HepG2 (cell line): ENCODE measurements around the gene FCAMR. TPM values are rescaled to one million over a fixed set of nuclear protein-coding genes. Genes with fewer than 3 reads are reported as not detected.

Experiments
- CENPT ChIP-seq: sonication (generic); formaldehyde crosslinking; IDR thresholded peaks from 2 replicates; pipeline ENCODE4 v1.8.0; 2022; ENCODE audit warnings: low read depth, mild to moderate bottlenecking, moderate library complexity, missing genetic modification reagents
- CSRNP1 ChIP-seq: sonication (generic); formaldehyde crosslinking; IDR thresholded peaks from 2 replicates; pipeline ENCODE4 v1.8.1; 2023; ENCODE audit warnings: mild to moderate bottlenecking, missing genetic modification reagents
- E2F1 ChIP-seq: sonication (generic); formaldehyde crosslinking; IDR thresholded peaks from 2 replicates; pipeline ENCODE4 v1.5.0; 2020; ENCODE audit warnings: missing genetic modification reagents
- FOXA3 ChIP-seq: IDR thresholded peaks from 2 replicates; pipeline ENCODE4 v1.6.1; 2016; ENCODE audit warnings: missing genetic modification reagents, missing compliant biosample characterization
- IRX3 ChIP-seq: sonication (generic); formaldehyde crosslinking; IDR thresholded peaks from 2 replicates; pipeline ENCODE4 v1.8.1; 2023; ENCODE audit warnings: mild to moderate bottlenecking, low read depth, missing genetic modification reagents, borderline replicate concordance
- MAZ ChIP-seq, 2 experiments: sonication (generic) in 1 of 2; formaldehyde crosslinking in 1 of 2; IDR thresholded peaks; 2 replicates each; pipeline versions ENCODE4 v1.5.0 to v1.6.1; 2012 to 2020; ENCODE audit warnings: low read depth in 2 of 2, mild to moderate bottlenecking in 2 of 2, borderline replicate concordance in 1 of 2, improper control_type of control experiment in 1 of 2, low read length in 1 of 2, missing genetic modification reagents in 1 of 2, moderate library complexity in 1 of 2
- RARG ChIP-seq: sonication (generic); formaldehyde crosslinking; IDR thresholded peaks from 2 replicates; pipeline ENCODE4 v1.4.0; 2020; ENCODE audit warnings: low read depth, mild to moderate bottlenecking, missing genetic modification reagents
- TARDBP ChIP-seq: sonication (generic); formaldehyde crosslinking; IDR thresholded peaks from 2 replicates; pipeline ENCODE4 v1.8.0; 2022; ENCODE audit warnings: mild to moderate bottlenecking, missing genetic modification reagents
- TFDP2 ChIP-seq: sonication (generic); formaldehyde crosslinking; IDR thresholded peaks from 2 replicates; pipeline ENCODE4 v1.4.0; 2020; ENCODE audit warnings: missing genetic modification reagents
- THAP9 ChIP-seq: sonication (generic); formaldehyde crosslinking; IDR thresholded peaks from 2 replicates; pipeline ENCODE4; 2020; ENCODE audit warnings: missing genetic modification reagents, mild to moderate bottlenecking, borderline replicate concordance
- TRIM24 ChIP-seq: sonication (generic); formaldehyde crosslinking; IDR thresholded peaks from 2 replicates; pipeline ENCODE4 v1.8.0; 2022; ENCODE audit warnings: mild to moderate bottlenecking, missing genetic modification reagents
- ZBTB1 ChIP-seq: sonication (generic); formaldehyde crosslinking; IDR thresholded peaks from 2 replicates; pipeline ENCODE4 v1.4.0; 2020; ENCODE audit warnings: missing genetic modification reagents, borderline replicate concordance
- ZMYM3 ChIP-seq: sonication (generic); formaldehyde crosslinking; IDR thresholded peaks from 2 replicates; pipeline ENCODE4 v1.5.1; 2020; ENCODE audit warnings: mild to moderate bottlenecking, missing genetic modification reagents
- ZNF20 ChIP-seq: sonication (generic); formaldehyde crosslinking; IDR thresholded peaks from 2 replicates; pipeline ENCODE4 v1.4.0; 2020; ENCODE audit warnings: mild to moderate bottlenecking, moderate library complexity, missing genetic modification reagents
- ZNF274 ChIP-seq: sonication (generic); formaldehyde crosslinking; IDR thresholded peaks from 2 replicates; pipeline ENCODE4 v1.5.1; 2020; ENCODE audit warnings: mild to moderate bottlenecking, missing genetic modification reagents
- ZNF282 ChIP-seq: fragments of 450-650 bp; IDR thresholded peaks from 2 replicates; pipeline ENCODE4 v1.6.1; 2018; ENCODE audit not compliant: partially characterized antibody
- ZNF34 ChIP-seq: sonication (generic); formaldehyde crosslinking; IDR thresholded peaks from 2 replicates; pipeline ENCODE4 v1.4.0; 2020; ENCODE audit warnings: mild to moderate bottlenecking, missing genetic modification reagents, borderline replicate concordance
- ZNF432 ChIP-seq: sonication (generic); formaldehyde crosslinking; IDR thresholded peaks from 2 replicates; pipeline ENCODE4 v1.5.0; 2020; ENCODE audit warnings: missing genetic modification reagents, mild to moderate bottlenecking, borderline replicate concordance
- ZNF670 ChIP-seq: sonication (generic); formaldehyde crosslinking; IDR thresholded peaks from 2 replicates; pipeline ENCODE4 v1.8.0; 2022; ENCODE audit warnings: mild to moderate bottlenecking, missing genetic modification reagents, borderline replicate concordance
- ZNF710 ChIP-seq: sonication (generic); formaldehyde crosslinking; IDR thresholded peaks from 2 replicates; pipeline ENCODE4 v1.5.0; 2020; ENCODE audit warnings: mild to moderate bottlenecking, missing genetic modification reagents, borderline replicate concordance
- polyA plus RNA-seq, 8 experiments: library from polyadenylated mRNA; depleted of rRNA in 3 of 8; stranded (reverse) in 7 of 8; unstranded in 1 of 8; fragments of >200 nt; fragmentation: Illumina TruSeq in 4 of 8; extraction: Trizol in 4 of 8; gene quantifications; 2 replicates each; pipeline versions ENCODE4 v1.2.1 to v1.2.3, GENCODE V29; 2011 to 2016; ENCODE audit warnings: low read depth in 4 of 8, missing spikeins in 1 of 8, mixed read lengths in 1 of 8; ENCODE audit not compliant: insufficient read depth in 1 of 8
- total RNA-seq, 5 experiments: library from RNA; depleted of rRNA; stranded (reverse); fragments of >200 nt; fragmentation: Illumina TruSeq; extraction: Trizol; gene quantifications; 2 replicates each; pipeline ENCODE4 v1.2.3, GENCODE V29; 2016; ENCODE audit warnings: low read depth in 1 of 5

FCAMR gene
- total and polyA plus RNA-seq, 2 of the 13 experiments (the other 11 are each of a cell fraction or from before 2014, with no cell fraction given), result not detected

GRCh38 chr1:207009182-207009850, 39.1 kb upstream of the FCAMR start (continued):
- TF ChIP-seq CSRNP1 (CRISPR knock-in tag) (no peak), TARDBP (CRISPR knock-in tag) (0 out of 2 replicates have a peak, but pooled peaks have one; percentile 47), CENPT (CRISPR knock-in tag) (no peak), ZMYM3 (CRISPR knock-in tag) (0 out of 2 replicates have a peak, but pooled peaks have one; percentile 6), FOXA3 (peak; percentile 70), ZNF20 (no peak), ZNF282 (no peak), IRX3 (CRISPR knock-in tag) (no peak), THAP9 (CRISPR knock-in tag) (no peak), ZNF432 (CRISPR knock-in tag) (no peak), ZBTB1 (no peak), RARG (no peak), E2F1 (CRISPR knock-in tag) (no peak), ZNF34 (CRISPR knock-in tag) (no peak), ZNF710 (CRISPR knock-in tag) (peak; percentile 96), TRIM24 (no peak), TFDP2 (CRISPR knock-in tag) (no peak), MAZ (IDR thresholded peaks at IDR 0.05; ENCODE audit: borderline replicate concordance, low read depth, low read length) (no peak), MAZ (CRISPR knock-in tag; IDR thresholded peaks at IDR 0.05; ENCODE audit: low read depth) (no peak), ZNF670 (CRISPR knock-in tag) (no peak), ZNF274 (no peak)
